NCI-H1436 treated with DMSO at 0.1 percent for 48 hours (cell line): ENCODE data around the gene PIK3C2G.
"Not testable (repeated sequence)": the region's sequence is repeated elsewhere in the genome, so short reads cannot be mapped to it uniquely, and the experiment has no call there.

Experiments
- DNase-seq: peaks from one replicate; lab custom pipeline; 2025; lab: John Stamatoyannopoulos, UW

PIK3C2G gene

GRCh38 chr12:18472304-18472703 lies 211.0 kb downstream of the PIK3C2G start:
- DNase-seq, result no peak

- no peak for DNase-seq
These were observed 211.5 kb downstream of the PIK3C2G start for GRCh38 chr12:18472806-18473205.

GRCh38 chr12:18476861-18477260 lies 215.5 kb downstream of the PIK3C2G start:
- DNase-seq, result no peak

GRCh38 chr12:18479256-18479655 lies 217.9 kb downstream of the PIK3C2G start:
- no peak for DNase-seq

GRCh38 chr12:18482601-18483120 lies 221.3 kb downstream of the PIK3C2G start:
- no peak for DNase-seq

GRCh38 chr12:18483698-18484325 lies 222.5 kb downstream of the PIK3C2G start:
- DNase-seq, result no peak

- no peak for DNase-seq
These were observed 224.7 kb downstream of the PIK3C2G start for GRCh38 chr12:18486036-18486435.

- no peak for DNase-seq
These were observed 226.2 kb downstream of the PIK3C2G start for GRCh38 chr12:18487509-18487908.

GRCh38 chr12:18492372-18493025 lies 231.2 kb downstream of the PIK3C2G start:
- no peak for DNase-seq

GRCh38 chr12:18496156-18496555 lies 234.8 kb downstream of the PIK3C2G start:
- DNase-seq, result no peak

- not testable (repeated sequence) for DNase-seq
These were observed 238.8 kb downstream of the PIK3C2G start for GRCh38 chr12:18500160-18500574.

GRCh38 chr12:18500736-18501135 lies 239.4 kb downstream of the PIK3C2G start:
- DNase-seq, result not testable (repeated sequence)

- DNase-seq, result peak; percentile 83
These were observed 241.2 kb downstream of the PIK3C2G start for GRCh38 chr12:18502422-18502968.

GRCh38 chr12:18521461-18521860 lies 260.1 kb downstream of the PIK3C2G start:
- no peak for DNase-seq

- DNase-seq, result no peak
These were observed 261.5 kb downstream of the PIK3C2G start for GRCh38 chr12:18522806-18523205.

- not testable (repeated sequence) for DNase-seq
These were observed 281.2 kb downstream of the PIK3C2G start for GRCh38 chr12:18542497-18542896.

GRCh38 chr12:18546399-18546798 lies 285.1 kb downstream of the PIK3C2G start:
- no peak for DNase-seq

- no peak for DNase-seq
These were observed 288.3 kb downstream of the PIK3C2G start for GRCh38 chr12:18549598-18549997.

- DNase-seq, result no peak
These were observed 289.8 kb downstream of the PIK3C2G start for GRCh38 chr12:18551106-18551505.

GRCh38 chr12:18551701-18552100 lies 290.4 kb downstream of the PIK3C2G start:
- no peak for DNase-seq

- no peak for DNase-seq
These were observed 291.5 kb downstream of the PIK3C2G start for GRCh38 chr12:18552829-18553228.

GRCh38 chr12:18556161-18556560 lies 294.8 kb downstream of the PIK3C2G start:
- no peak for DNase-seq

GRCh38 chr12:18559242-18559641 lies 297.9 kb downstream of the PIK3C2G start:
- no peak for DNase-seq
